ENCODE measurements around the gene KRTAP19-8. TPM values are rescaled to one million over a fixed set of nuclear protein-coding genes. Genes with fewer than 3 reads are reported as not detected.

KRTAP19-8 gene
- total and polyA plus RNA-seq, 11 donors: not detected

DNA sequence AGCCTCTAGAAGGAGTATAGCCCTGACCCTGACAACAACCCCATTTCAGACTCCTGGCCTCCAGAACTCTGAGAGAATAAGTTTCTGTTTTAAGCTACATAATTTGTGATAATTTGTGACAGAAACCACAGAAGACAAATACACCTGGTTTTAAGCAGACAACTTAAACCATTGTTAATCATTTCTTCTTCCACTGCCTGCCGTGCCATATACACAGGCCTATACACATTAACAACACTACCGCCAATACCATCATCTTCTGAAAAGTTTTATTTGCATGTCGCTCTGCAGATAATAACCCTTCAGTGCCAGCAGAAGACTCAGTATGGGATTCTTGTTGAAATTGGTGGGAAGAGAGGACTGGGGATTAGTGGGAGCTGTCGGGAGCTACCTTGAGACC lies 39.9 kb upstream of the KRTAP19-8 start:
- intact Hi-C loops (cut with DNase I): loop anchor here in 2 of 10 donors (10.0 kb wide), 2 partner anchors 63 to 333 kb away; partner anchors contain the start of gene KRTAP21-2 (in 1 of the 2)
- TF ChIP-seq POLR2A (IDR thresholded peaks at IDR 0.05): no peak
- TF ChIP-seq, protein P1, sequence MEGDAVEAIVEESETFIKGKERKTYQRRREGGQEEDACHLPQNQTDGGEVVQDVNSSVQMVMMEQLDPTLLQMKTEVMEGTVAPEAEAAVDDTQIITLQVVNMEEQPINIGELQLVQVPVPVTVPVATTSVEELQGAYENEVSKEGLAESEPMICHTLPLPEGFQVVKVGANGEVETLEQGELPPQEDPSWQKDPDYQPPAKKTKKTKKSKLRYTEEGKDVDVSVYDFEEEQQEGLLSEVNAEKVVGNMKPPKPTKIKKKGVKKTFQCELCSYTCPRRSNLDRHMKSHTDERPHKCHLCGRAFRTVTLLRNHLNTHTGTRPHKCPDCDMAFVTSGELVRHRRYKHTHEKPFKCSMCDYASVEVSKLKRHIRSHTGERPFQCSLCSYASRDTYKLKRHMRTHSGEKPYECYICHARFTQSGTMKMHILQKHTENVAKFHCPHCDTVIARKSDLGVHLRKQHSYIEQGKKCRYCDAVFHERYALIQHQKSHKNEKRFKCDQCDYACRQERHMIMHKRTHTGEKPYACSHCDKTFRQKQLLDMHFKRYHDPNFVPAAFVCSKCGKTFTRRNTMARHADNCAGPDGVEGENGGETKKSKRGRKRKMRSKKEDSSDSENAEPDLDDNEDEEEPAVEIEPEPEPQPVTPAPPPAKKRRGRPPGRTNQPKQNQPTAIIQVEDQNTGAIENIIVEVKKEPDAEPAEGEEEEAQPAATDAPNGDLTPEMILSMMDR (IDR thresholded peaks at IDR 0.05): no peak
- no peaks in the 10 kb centered on the region for H3K9me3 ChIP-seq
- no peaks in the 10 kb centered on the region for H3K27me3 ChIP-seq
- H3K36me3 ChIP-seq: no peaks in the 10 kb centered on the region
- 92 to 96% (median 93%) methylated on average over 4 of the region's 4 CpGs for WGBS, 4 donors
- no peak for DNase-seq
- no peaks in the 10 kb centered on the region for H3K4me1 ChIP-seq
- no peak overlapping the region for H3K27ac ChIP-seq
- ATAC-seq: no peak
- H3K4me3 ChIP-seq: no peak overlapping the region

DNA sequence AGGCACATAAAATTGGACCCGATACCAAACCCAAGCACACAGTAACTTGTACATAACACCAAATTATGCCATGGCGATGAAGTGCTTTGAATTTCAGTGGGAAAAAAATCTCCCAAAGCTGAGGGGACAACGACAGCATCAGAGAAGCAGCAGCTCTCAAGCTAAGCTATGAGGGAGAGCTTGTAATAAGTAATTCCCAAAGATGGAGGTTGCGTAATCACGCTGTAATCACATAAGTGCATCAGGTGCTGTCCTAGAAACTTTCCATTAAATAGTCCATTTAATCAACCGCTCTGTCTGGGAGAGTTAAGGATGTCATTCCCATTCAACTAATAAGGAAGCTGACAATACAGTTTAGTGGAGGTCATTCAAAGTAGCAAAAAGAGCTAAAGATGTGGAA lies 37.6 kb upstream of the KRTAP19-8 start:
- Histone ChIP-seq H3K4me3 (no peak overlapping the region), H3K36me3 (no peaks in the 10 kb centered on the region), H3K9me3 (no peaks in the 10 kb centered on the region), H3K4me1 (no peaks in the 10 kb centered on the region), H3K27me3 (peaks cover 0 to 3% (median 0%) of the 10 kb centered on the region in 9 donors), H3K27ac (no peak overlapping the region)
- no peak for ATAC-seq
- intact Hi-C loops (cut with DNase I): loop anchor here in 2 of 10 donors (10.0 kb wide), 2 partner anchors 61 to 331 kb away; partner anchors contain the start of gene KRTAP21-2 (in 1 of the 2)
- 91 to 94% (median 92%) methylated on average over 6 of the region's 6 CpGs for WGBS, 4 donors
- TF ChIP-seq, protein P1 (IDR thresholded peaks at IDR 0.05): no peak
- no peak for TF ChIP-seq POLR2A (IDR thresholded peaks at IDR 0.05)
- DNase-seq: no peak

DNA sequence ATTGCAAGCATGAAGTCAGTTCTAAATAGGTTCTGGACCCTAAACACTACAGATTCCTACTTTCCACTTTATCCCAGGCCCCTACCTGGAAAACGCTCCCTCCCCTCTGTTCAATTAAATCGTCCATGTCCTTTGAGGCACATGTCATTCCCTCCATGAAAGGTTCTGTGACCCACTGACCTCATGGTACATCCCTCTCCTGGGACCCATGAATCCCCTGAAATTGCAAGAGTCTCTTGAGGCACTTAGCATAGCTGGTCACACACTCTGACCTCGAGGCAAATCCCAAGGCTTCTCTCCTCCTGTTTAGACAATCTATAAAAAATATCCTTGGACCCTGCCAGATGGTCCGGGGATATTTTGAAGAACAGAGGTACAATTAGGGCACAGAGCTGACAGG lies 34.3 kb upstream of the KRTAP19-8 start:
- TF ChIP-seq, protein P1 (IDR thresholded peaks at IDR 0.05): no peak
- no peak for TF ChIP-seq POLR2A (IDR thresholded peaks at IDR 0.05)
- DNase-seq: no peak
- H3K27me3 ChIP-seq: peaks cover 0 to 3% (median 0%) of the 10 kb centered on the region in 9 donors
- H3K36me3 ChIP-seq: no peaks in the 10 kb centered on the region
- no peak overlapping the region for H3K4me3 ChIP-seq
- H3K9me3 ChIP-seq: no peaks in the 10 kb centered on the region
- 53 to 61% (median 57%) methylated on average over 4 of the region's 4 CpGs for WGBS, 4 donors
- intact Hi-C loops (cut with DNase I): loop anchor here in 2 of 10 donors (10.0 kb wide), 2 partner anchors 58 to 328 kb away; partner anchors contain the start of gene KRTAP21-2 (in 1 of the 2)
- H3K27ac ChIP-seq: no peak overlapping the region
- ATAC-seq: no peak
- H3K4me1 ChIP-seq: no peaks in the 10 kb centered on the region

DNA sequence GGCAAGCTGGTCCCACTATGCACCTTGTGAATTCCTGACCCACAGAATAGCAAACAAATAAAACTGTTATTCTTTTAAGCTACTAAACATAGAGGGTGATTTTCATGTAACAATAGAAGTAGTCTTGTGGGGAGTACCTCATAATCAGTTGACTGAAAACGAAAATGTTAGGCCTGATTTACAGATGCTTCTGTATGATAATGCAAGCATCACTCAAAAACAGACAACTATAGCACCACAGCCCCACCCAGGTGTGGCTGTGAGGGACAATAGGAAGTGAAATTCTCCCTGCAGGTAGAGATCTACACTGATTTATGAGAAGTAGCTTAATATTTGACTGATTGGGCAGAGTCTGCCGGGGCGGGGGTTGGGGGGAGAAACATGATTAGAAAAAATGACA lies 26.5 kb upstream of the KRTAP19-8 start:
- Histone ChIP-seq H3K9me3 (no peaks in the 10 kb centered on the region), H3K36me3 (no peaks in the 10 kb centered on the region), H3K4me1 (no peaks in the 10 kb centered on the region), H3K27me3 (no peaks in the 10 kb centered on the region), H3K27ac (no peak overlapping the region), H3K4me3 (no peak overlapping the region)
- ATAC-seq (no peak), DNase-seq (no peak)
- intact Hi-C loops (cut with DNase I): no loop called here
- WGBS, 4 donors: 73 to 82% (median 76%) methylated on average over 3 of the region's 3 CpGs
- no peak for TF ChIP-seq POLR2A (IDR thresholded peaks at IDR 0.05)
- TF ChIP-seq, protein P1 (IDR thresholded peaks at IDR 0.05): no peak

Measured in heart left ventricle (tissue), 16 donors.